Progenitor cell of endocrine pancreas (in vitro differentiated cells): ENCODE measurements around the gene CXCL3. TPM values are rescaled to one million over a fixed set of nuclear protein-coding genes. Genes with fewer than 3 reads are reported as not detected.

ENCODE experiments used
- DNase-seq: peaks from one replicate; pipeline ENCODE4 v3.0.0; 2021; ENCODE audit warnings: low spot score; ENCODE audit not compliant: unreplicated experiment
- H3K27ac Mint-ChIP-seq: 2 replicates; pipeline ENCODE4 v1.8.0; 2021; ENCODE audit warnings: mild to moderate bottlenecking, moderate library complexity, mixed read lengths
- H3K27me3 Mint-ChIP-seq: 2 replicates; pipeline ENCODE4 v1.8.0; 2021; ENCODE audit warnings: mixed read lengths
- H3K36me3 Mint-ChIP-seq: 2 replicates; pipeline ENCODE4 v1.8.0; 2022; ENCODE audit warnings: mixed read lengths; ENCODE audit not compliant: insufficient read depth
- H3K4me1 Mint-ChIP-seq: 2 replicates; pipeline ENCODE4 v1.8.0; 2021; ENCODE audit warnings: low read depth, mixed read lengths
- H3K4me3 Mint-ChIP-seq: 2 replicates; pipeline ENCODE4 v1.8.0; 2021; ENCODE audit warnings: low read depth, mild to moderate bottlenecking, moderate library complexity, mixed read lengths
- H3K9me3 Mint-ChIP-seq: 2 replicates; pipeline ENCODE4 v1.8.0; 2021; ENCODE audit warnings: low read depth, mixed read lengths
- CTCF ChIP-seq: fragments of 200-600 bp; sonication (generic); IDR thresholded peaks from one replicate; pipeline ENCODE4 v1.5.0; 2021; ENCODE audit warnings: antibody characterized with exemption, mild to moderate bottlenecking; ENCODE audit not compliant: unreplicated experiment
- total RNA-seq: library from RNA; stranded (reverse); gene quantifications from 2 replicates; pipeline ENCODE4 v1.2.1, GENCODE V29; 2021

CXCL3 gene
- total RNA-seq, 1 donor from 2014 or later: 1.7 TPM

- Mint-ChIP-seq H3K27ac (no peak overlapping the region), H3K9me3 (peaks cover 3% of the 10 kb centered on the region), H3K36me3 (no peaks in the 10 kb centered on the region), H3K27me3 (peaks cover under 1% of the 10 kb centered on the region), H3K4me3 (no peak overlapping the region), H3K4me1 (peaks cover 16% of the 10 kb centered on the region)
- DNase-seq: no peak
- TF ChIP-seq CTCF: no peak
These were observed 20.8 kb upstream of the CXCL3 start for GRCh38 chr4:74059161-74059829.

GRCh38 chr4:74058048-74058651, 19.7 kb upstream of the CXCL3 start:
- no peak overlapping the region for H3K4me3 Mint-ChIP-seq
- DNase-seq: no peak
- H3K27ac Mint-ChIP-seq: no peak overlapping the region
- peaks cover 3% of the 10 kb centered on the region for H3K9me3 Mint-ChIP-seq
- peaks cover 3% of the 10 kb centered on the region for H3K27me3 Mint-ChIP-seq
- no peaks in the 10 kb centered on the region for H3K36me3 Mint-ChIP-seq
- TF ChIP-seq CTCF: no peak
- peaks cover 11% of the 10 kb centered on the region for H3K4me1 Mint-ChIP-seq

GRCh38 chr4:74057588-74057987, 19.1 kb upstream of the CXCL3 start:
- TF ChIP-seq CTCF: no peak
- Mint-ChIP-seq H3K27me3 (peaks cover 3% of the 10 kb centered on the region), H3K4me3 (no peak overlapping the region), H3K36me3 (no peaks in the 10 kb centered on the region), H3K27ac (no peak overlapping the region), H3K4me1 (peaks cover 7% of the 10 kb centered on the region), H3K9me3 (peaks cover 3% of the 10 kb centered on the region)
- DNase-seq: no peak

GRCh38 chr4:74056858-74057562, 18.5 kb upstream of the CXCL3 start:
- no peak overlapping the region for H3K4me3 Mint-ChIP-seq
- no peaks in the 10 kb centered on the region for H3K9me3 Mint-ChIP-seq
- peaks cover 3% of the 10 kb centered on the region for H3K27me3 Mint-ChIP-seq
- peaks cover 6% of the 10 kb centered on the region for H3K4me1 Mint-ChIP-seq
- H3K27ac Mint-ChIP-seq: no peak overlapping the region
- DNase-seq: no peak
- TF ChIP-seq CTCF: no peak
- no peaks in the 10 kb centered on the region for H3K36me3 Mint-ChIP-seq

- H3K27me3 Mint-ChIP-seq: peaks cover 3% of the 10 kb centered on the region
- peaks cover 6% of the 10 kb centered on the region for H3K4me1 Mint-ChIP-seq
- no peaks in the 10 kb centered on the region for H3K36me3 Mint-ChIP-seq
- H3K9me3 Mint-ChIP-seq: no peaks in the 10 kb centered on the region
- DNase-seq: no peak
- TF ChIP-seq CTCF: no peak
- no peak overlapping the region for H3K27ac Mint-ChIP-seq
- H3K4me3 Mint-ChIP-seq: no peak overlapping the region
These were observed 17.8 kb upstream of the CXCL3 start for GRCh38 chr4:74056114-74056857.
